NCI-H1694 treated with DMSO at 0.1 percent for 48 hours (cell line): ENCODE data around the gene ANTXRL.
"Not testable (repeated sequence)": the region's sequence is repeated elsewhere in the genome, so short reads cannot be mapped to it uniquely, and the experiment has no call there.

Experiments
- DNase-seq: peaks from one replicate; lab custom pipeline; 2025; lab: John Stamatoyannopoulos, UW

The ANTXRL gene

GRCh38 chr10:46308666-46309450, 22.1 kb downstream of the ANTXRL start:
- no peak for DNase-seq

- no peak for DNase-seq
Observed at GRCh38 chr10:46309511-46310142, 22.8 kb downstream of the ANTXRL start.

GRCh38 chr10:46310143-46310514, 23.3 kb downstream of the ANTXRL start:
- no peak for DNase-seq

- no peak for DNase-seq
Observed at GRCh38 chr10:46310851-46311250, 24.1 kb downstream of the ANTXRL start.

GRCh38 chr10:46311501-46311951, 24.7 kb downstream of the ANTXRL start:
- DNase-seq = no peak

- not testable (repeated sequence) for DNase-seq
Observed at GRCh38 chr10:46311961-46312431, 25.2 kb downstream of the ANTXRL start.

- DNase-seq = no peak
Observed at GRCh38 chr10:46312953-46313352, 26.2 kb downstream of the ANTXRL start.

GRCh38 chr10:46314071-46314470, 27.3 kb downstream of the ANTXRL start:
- no peak for DNase-seq

GRCh38 chr10:46315071-46315860, 28.5 kb downstream of the ANTXRL start:
- DNase-seq = not testable (repeated sequence)

- DNase-seq = no peak
Observed at GRCh38 chr10:46317370-46317769, 30.6 kb downstream of the ANTXRL start.

GRCh38 chr10:46317889-46318288, 31.1 kb downstream of the ANTXRL start:
- DNase-seq = no peak

GRCh38 chr10:46318799-46319198, 32.0 kb downstream of the ANTXRL start:
- DNase-seq = no peak

- no peak for DNase-seq
Observed at GRCh38 chr10:46319389-46319788, 32.6 kb downstream of the ANTXRL start.

- no peak for DNase-seq
Observed at GRCh38 chr10:46321770-46322169, 35.0 kb downstream of the ANTXRL start.

- no peak for DNase-seq
Observed at GRCh38 chr10:46323176-46323575, 36.4 kb downstream of the ANTXRL start.

GRCh38 chr10:46325021-46325420, 38.2 kb downstream of the ANTXRL start:
- DNase-seq = no peak

- DNase-seq = no peak
Observed at GRCh38 chr10:46326066-46326465, 39.3 kb downstream of the ANTXRL start.

GRCh38 chr10:46326971-46327370, 40.2 kb downstream of the ANTXRL start:
- no peak for DNase-seq

GRCh38 chr10:46327685-46328084, 40.9 kb downstream of the ANTXRL start:
- DNase-seq = no peak

- DNase-seq = no peak
Observed at GRCh38 chr10:46328853-46329689, 42.3 kb downstream of the ANTXRL start.

- no peak for DNase-seq
Observed at GRCh38 chr10:46329690-46330016, 42.9 kb downstream of the ANTXRL start.

GRCh38 chr10:46330894-46331293, 44.1 kb downstream of the ANTXRL start:
- DNase-seq = no peak
